IPS DF 6.9 (cell line): ENCODE data around the gene KRT10.
"Not testable (repeated sequence)": the region's sequence is repeated elsewhere in the genome, so short reads cannot be mapped to it uniquely, and the experiment has no call there.

Experiments used
- DNase-seq: peaks from one replicate; pipeline ENCODE4 v3.0.0-alpha.2; 2013; ENCODE audit warnings: low read depth, low spot score
- H3K27ac ChIP-seq: one replicate; pipeline ENCODE4 v1.5.1; 2013; ENCODE audit warnings: low read length, control low read depth
- H3K27me3 ChIP-seq: 2 replicates; pipeline ENCODE4 v1.6.1; 2013; ENCODE audit warnings: mild to moderate bottlenecking, low read length; ENCODE audit not compliant: control insufficient read depth, insufficient read depth
- H3K36me3 ChIP-seq: 2 replicates; pipeline ENCODE4 v1.6.1; 2013; ENCODE audit warnings: low read length; ENCODE audit not compliant: control insufficient read depth, insufficient read depth
- H3K4me1 ChIP-seq: 2 replicates; pipeline ENCODE4 v1.6.1; 2013; ENCODE audit warnings: low read length; ENCODE audit not compliant: control insufficient read depth, insufficient read depth
- H3K4me3 ChIP-seq: 2 replicates; pipeline ENCODE4 v1.5.1; 2013; ENCODE audit warnings: mild to moderate bottlenecking, low read length
- H3K9me3 ChIP-seq: 2 replicates; pipeline ENCODE4 v1.6.1; 2013; ENCODE audit warnings: low read length, inconsistent platforms; ENCODE audit not compliant: control insufficient read depth, insufficient read depth
- WGBS: extraction: QIAGEN DNeasy Blood & Tissue Kit; methylation state at CpG from one replicate; pipeline ENCODE4 v1.1.7; 2013; ENCODE audit warnings: mixed read lengths, missing lambda C conversion rate; ENCODE audit not compliant: insufficient read length, insufficient coverage; 5-methylcytosine and 5-hydroxymethylcytosine counted together

Gene KRT10

GRCh38 chr17:40818733-40819527 lies 3.5 kb downstream of the KRT10 start:
- no peaks in the 10 kb centered on the region for H3K36me3 ChIP-seq
- no peak overlapping the region for H3K27ac ChIP-seq
- no peaks in the 10 kb centered on the region for H3K9me3 ChIP-seq
- peak overlapping the region; percentile 80; the same call in 1 of the 2 replicates for H3K4me3 ChIP-seq
- H3K27me3 ChIP-seq = no peaks in the 10 kb centered on the region
- H3K4me1 ChIP-seq = no peaks in the 10 kb centered on the region
- no CpG with 5 or more reads among the region's 73 CpGs for WGBS
- peak; percentile 16 for DNase-seq

- Histone ChIP-seq H3K36me3 (no peaks in the 10 kb centered on the region), H3K9me3 (no peaks in the 10 kb centered on the region), H3K27me3 (no peaks in the 10 kb centered on the region), H3K4me3 (peak overlapping the region; percentile 80; the same call in 1 of the 2 replicates), H3K4me1 (no peaks in the 10 kb centered on the region), H3K27ac (no peak overlapping the region)
- DNase-seq = no peak
- WGBS = no CpG with 5 or more reads among the region's 7 CpGs
These were observed 4.1 kb downstream of the KRT10 start for GRCh38 chr17:40818343-40818732.

- WGBS = no CpG with 5 or more reads among the region's 4 CpGs
- H3K27me3 ChIP-seq = no peaks in the 10 kb centered on the region
- H3K9me3 ChIP-seq = no peaks in the 10 kb centered on the region
- H3K27ac ChIP-seq = no peak overlapping the region
- DNase-seq = no peak
- no peak overlapping the region for H3K4me3 ChIP-seq
- H3K4me1 ChIP-seq = no peaks in the 10 kb centered on the region
- H3K36me3 ChIP-seq = no peaks in the 10 kb centered on the region
These were observed 5.2 kb downstream of the KRT10 start for GRCh38 chr17:40817103-40817682.

DNA sequence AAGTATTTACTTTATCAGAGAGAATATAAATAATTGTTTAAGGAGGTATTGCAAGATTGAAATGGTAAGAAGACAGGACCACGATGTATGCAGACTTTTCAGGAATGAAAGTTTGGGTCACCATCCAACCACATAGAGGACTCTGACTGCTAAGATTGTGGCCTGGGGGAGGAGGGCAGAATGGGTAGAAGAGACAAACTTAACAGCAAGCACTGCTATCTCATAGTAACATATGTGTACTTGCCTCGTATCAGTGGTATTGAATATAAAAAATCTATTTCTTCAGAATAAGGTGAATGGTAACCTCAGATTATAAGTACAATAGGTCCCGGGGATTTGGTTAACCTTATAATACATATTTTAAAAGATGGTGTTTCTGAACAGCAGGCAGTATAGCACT lies 5.8 kb downstream of the KRT10 start:
- Histone ChIP-seq H3K4me1 (no peaks in the 10 kb centered on the region), H3K27ac (no peak overlapping the region), H3K36me3 (no peaks in the 10 kb centered on the region), H3K4me3 (no peak overlapping the region), H3K9me3 (no peaks in the 10 kb centered on the region), H3K27me3 (no peaks in the 10 kb centered on the region)
- DNase-seq = no peak
- WGBS = no CpG with 5 or more reads among the region's 3 CpGs

GRCh38 chr17:40815381-40815780 lies 7.0 kb downstream of the KRT10 start:
- no peaks in the 10 kb centered on the region for H3K36me3 ChIP-seq
- no peaks in the 10 kb centered on the region for H3K9me3 ChIP-seq
- H3K27ac ChIP-seq = no peak overlapping the region
- H3K4me1 ChIP-seq = no peaks in the 10 kb centered on the region
- no peaks in the 10 kb centered on the region for H3K27me3 ChIP-seq
- no peak for DNase-seq
- WGBS = no CpG with 5 or more reads among the region's 1 CpG
- H3K4me3 ChIP-seq = no peak overlapping the region

GRCh38 chr17:40814657-40815056 lies 7.8 kb downstream of the KRT10 start:
- WGBS = no CpG with 5 or more reads among the region's 3 CpGs
- H3K36me3 ChIP-seq, H3K9me3 ChIP-seq, DNase-seq, H3K27me3 ChIP-seq, H3K4me3 ChIP-seq, H3K27ac ChIP-seq, H3K4me1 ChIP-seq: not testable (repeated sequence)

GRCh38 chr17:40813804-40814203 lies 8.6 kb downstream of the KRT10 start:
- no peak for DNase-seq
- no peak overlapping the region for H3K4me3 ChIP-seq
- no peaks in the 10 kb centered on the region for H3K27me3 ChIP-seq
- H3K27ac ChIP-seq = no peak overlapping the region
- H3K4me1 ChIP-seq = no peaks in the 10 kb centered on the region
- H3K36me3 ChIP-seq = no peaks in the 10 kb centered on the region
- no CpG with 5 or more reads among the region's 4 CpGs for WGBS
- no peaks in the 10 kb centered on the region for H3K9me3 ChIP-seq

- Histone ChIP-seq H3K4me3 (no peak overlapping the region), H3K27me3 (no peaks in the 10 kb centered on the region), H3K27ac (no peak overlapping the region), H3K4me1 (no peaks in the 10 kb centered on the region), H3K9me3 (no peaks in the 10 kb centered on the region), H3K36me3 (no peaks in the 10 kb centered on the region)
- DNase-seq = no peak
- WGBS = no CpG with 5 or more reads among the region's 3 CpGs
These were observed 9.8 kb downstream of the KRT10 start for GRCh38 chr17:40812639-40813038.

DNA sequence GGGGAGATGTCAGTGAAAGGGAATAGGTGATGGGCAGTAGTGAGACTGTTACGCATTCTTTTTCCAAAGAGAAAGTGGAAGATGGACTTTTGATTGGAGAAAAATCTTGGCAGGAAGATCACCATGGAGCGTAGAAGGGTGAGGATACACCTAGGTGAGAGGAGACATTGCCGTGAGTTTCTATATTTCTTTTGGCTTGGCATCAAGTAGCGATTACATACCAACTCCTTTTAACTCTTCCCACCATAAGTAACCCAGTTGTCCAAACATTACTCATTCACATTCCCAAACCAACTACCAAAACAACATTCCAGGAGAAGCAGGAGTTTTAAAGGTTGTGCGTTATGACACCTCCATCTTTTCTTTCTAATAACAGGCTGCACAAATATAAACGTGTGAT lies 11.9 kb downstream of the KRT10 start:
- H3K4me3 ChIP-seq = no peak overlapping the region
- no peak for DNase-seq
- WGBS = no CpG with 5 or more reads among the region's 6 CpGs

GRCh38 chr17:40809721-40810421 lies 12.5 kb downstream of the KRT10 start:
- Histone ChIP-seq H3K27ac (no peak overlapping the region), H3K4me3 (no peak overlapping the region), H3K9me3 (no peaks in the 10 kb centered on the region), H3K4me1 (no peaks in the 10 kb centered on the region), H3K27me3 (no peaks in the 10 kb centered on the region), H3K36me3 (no peaks in the 10 kb centered on the region)
- no CpG with 5 or more reads among the region's 2 CpGs for WGBS
- DNase-seq = no peak

More for the DNA sequence above, 11.9 kb downstream of the KRT10 start:
- Histone ChIP-seq H3K27me3 (no peaks in the 10 kb centered on the region), H3K27ac (no peak overlapping the region), H3K4me1 (no peaks in the 10 kb centered on the region), H3K36me3 (no peaks in the 10 kb centered on the region), H3K9me3 (no peaks in the 10 kb centered on the region)
